ENCODE results near the gene LRCH4. TPM values are rescaled to one million over a fixed set of nuclear protein-coding genes. Genes with fewer than 3 reads are reported as not detected.
"Not testable (repeated sequence)": the region's sequence is repeated elsewhere in the genome, so short reads cannot be mapped to it uniquely, and the experiment has no call there.

LRCH4 gene
- total RNA-seq, 1 donor from 2014 or later: 7.3 TPM

GRCh38 chr7:100568896-100569844 lies 16.8 kb downstream of the LRCH4 start:
- no peak for DNase-seq (ENCODE audit: low read depth, low spot score)

- no peak for DNase-seq (ENCODE audit: low read depth, low spot score)
Observed at GRCh38 chr7:100568176-100568895, 17.6 kb downstream of the LRCH4 start.

- DNase-seq (ENCODE audit: low read depth, low spot score): no peak
Observed at GRCh38 chr7:100567751-100568175, 18.2 kb downstream of the LRCH4 start.

- DNase-seq (ENCODE audit: low read depth, low spot score): no peak
Observed at GRCh38 chr7:100567031-100567730, 18.7 kb downstream of the LRCH4 start.

- DNase-seq (ENCODE audit: low read depth, low spot score): no peak
Observed at GRCh38 chr7:100566018-100566531, 19.9 kb downstream of the LRCH4 start.

GRCh38 chr7:100565133-100565571 lies 20.8 kb downstream of the LRCH4 start:
- no peak for DNase-seq (ENCODE audit: low read depth, low spot score)

- DNase-seq (ENCODE audit: low read depth, low spot score): not testable (repeated sequence)
Observed at GRCh38 chr7:100564405-100564804, 21.5 kb downstream of the LRCH4 start.

GRCh38 chr7:100563809-100564400 lies 22.0 kb downstream of the LRCH4 start:
- DNase-seq (ENCODE audit: low read depth, low spot score): no peak

- DNase-seq (ENCODE audit: low read depth, low spot score): no peak
Observed at GRCh38 chr7:100563100-100563564, 22.8 kb downstream of the LRCH4 start.

- no peak for DNase-seq (ENCODE audit: low read depth, low spot score)
Observed at GRCh38 chr7:100562195-100563099, 23.5 kb downstream of the LRCH4 start.

- DNase-seq (ENCODE audit: low read depth, low spot score): no peak
Observed at GRCh38 chr7:100561491-100562194, 24.3 kb downstream of the LRCH4 start.

GRCh38 chr7:100559127-100559526 lies 26.8 kb downstream of the LRCH4 start:
- no peak for DNase-seq (ENCODE audit: low read depth, low spot score)

- no peak for DNase-seq (ENCODE audit: low read depth, low spot score)
Observed at GRCh38 chr7:100556541-100556940, 29.4 kb downstream of the LRCH4 start.

- no peak for DNase-seq (ENCODE audit: low read depth, low spot score)
Observed at GRCh38 chr7:100555701-100556100, 30.2 kb downstream of the LRCH4 start.

- DNase-seq (ENCODE audit: low read depth, low spot score): no peak
Observed at GRCh38 chr7:100553032-100553431, 32.9 kb downstream of the LRCH4 start.

GRCh38 chr7:100552532-100552931 lies 33.4 kb downstream of the LRCH4 start:
- no peak for DNase-seq (ENCODE audit: low read depth, low spot score)

GRCh38 chr7:100548446-100548845 lies 37.5 kb downstream of the LRCH4 start:
- DNase-seq (ENCODE audit: low read depth, low spot score): not testable (repeated sequence)

GRCh38 chr7:100547872-100548271 lies 38.1 kb downstream of the LRCH4 start:
- DNase-seq (ENCODE audit: low read depth, low spot score): no peak

Measured in pulmonary artery endothelial cell (primary cell).